WTC11 (cell line): ENCODE results near the gene TANGO6.

Experiments
- ATF2 ChIP-seq: sonication (generic); formaldehyde crosslinking; IDR thresholded peaks from 2 replicates; pipeline ENCODE4 v1.8.1; 2022; ENCODE audit warnings: low read depth, missing genetic modification reagents, borderline replicate concordance
- NR2C2 ChIP-seq: sonication (generic); formaldehyde crosslinking; IDR thresholded peaks from 2 replicates; pipeline ENCODE4 v1.8.0; 2022; ENCODE audit warnings: mild to moderate bottlenecking, missing genetic modification reagents

DNA sequence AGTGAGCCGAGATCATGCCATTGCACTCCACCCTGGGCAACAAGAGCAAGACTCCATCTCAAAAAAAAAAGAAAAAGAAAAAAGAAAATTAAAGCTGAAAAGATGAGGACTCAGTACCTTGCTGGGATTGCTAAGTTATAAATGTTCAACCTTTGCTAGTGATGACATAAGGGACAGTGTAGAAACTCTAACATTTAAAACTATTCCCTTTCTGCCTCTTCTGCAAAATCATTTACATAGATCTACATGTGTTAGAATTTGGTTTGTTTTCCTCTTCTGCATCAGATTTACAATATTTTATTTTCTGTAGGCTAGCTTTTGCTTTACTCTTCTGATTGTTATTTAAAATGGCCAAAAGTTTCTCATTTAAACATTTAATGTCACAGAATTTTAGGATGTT is 212.6 kb downstream of the TANGO6 start:
- no peak for TF ChIP-seq NR2C2 (CRISPR knock-in tag)
- TF ChIP-seq ATF2 (CRISPR knock-in tag) = no peak
